BLaER1 (cell line): ENCODE results near the gene LPCAT3.

ENCODE experiments used
- H3K27ac ChIP-seq: shearing (Covaris generic); formaldehyde crosslinking; 2 replicates; pipeline ENCODE4 v1.8.1; 2022
- H3K27me3 ChIP-seq: shearing (Covaris generic); formaldehyde crosslinking; 2 replicates; pipeline ENCODE4 v1.8.1; 2022
- H3K36me3 ChIP-seq: shearing (Covaris generic); formaldehyde crosslinking; 2 replicates; pipeline ENCODE4 v1.8.1; 2022
- H3K4me1 ChIP-seq: shearing (Covaris generic); formaldehyde crosslinking; 2 replicates; pipeline ENCODE4 v1.8.1; 2022
- H3K4me2 ChIP-seq: shearing (Covaris generic); formaldehyde crosslinking; 2 replicates; pipeline ENCODE4 v1.8.1; 2022
- H3K4me3 ChIP-seq: shearing (Covaris generic); formaldehyde crosslinking; 2 replicates; pipeline ENCODE4 v1.8.1; 2022
- H3K9ac ChIP-seq: shearing (Covaris generic); formaldehyde crosslinking; 2 replicates; pipeline ENCODE4 v1.8.1; 2022
- H3K9me3 ChIP-seq: shearing (Covaris generic); formaldehyde crosslinking; 2 replicates; pipeline ENCODE4 v1.8.1; 2022
- H4K20me1 ChIP-seq: shearing (Covaris generic); formaldehyde crosslinking; 2 replicates; pipeline ENCODE4 v1.8.1; 2022
- Cebpa-rat ChIP-seq: shearing (Covaris generic); IDR thresholded peaks from 2 replicates; pipeline ENCODE4 v1.8.1; 2022

The LPCAT3 gene

GRCh38 chr12:6935371-6936193, 82.7 kb downstream of the LPCAT3 start:
- peak overlapping the region; percentile 99 for H3K27ac ChIP-seq
- no peak overlapping the region for H3K4me3 ChIP-seq
- H3K4me1 ChIP-seq, result peaks cover 73% of the 10 kb centered on the region
- peaks cover 48% of the 10 kb centered on the region for H4K20me1 ChIP-seq
- peak overlapping the region; percentile 99; the same call in 1 of the 2 replicates for H3K9ac ChIP-seq
- peaks cover 60% of the 10 kb centered on the region for H3K36me3 ChIP-seq
- no peaks in the 10 kb centered on the region for H3K9me3 ChIP-seq
- H3K27me3 ChIP-seq, result no peaks in the 10 kb centered on the region
- TF ChIP-seq Cebpa-rat, result no peak
- peak overlapping the region; percentile 99 for H3K4me2 ChIP-seq

- H3K9ac ChIP-seq, result peak overlapping the region; percentile 55; the same call in 1 of the 2 replicates
- H3K9me3 ChIP-seq, result no peaks in the 10 kb centered on the region
- peak overlapping the region; percentile 26; the same call in 1 of the 2 replicates for H3K27ac ChIP-seq
- no peaks in the 10 kb centered on the region for H3K27me3 ChIP-seq
- H4K20me1 ChIP-seq, result peaks cover 61% of the 10 kb centered on the region
- peaks cover 88% of the 10 kb centered on the region for H3K4me1 ChIP-seq
- peaks cover 51% of the 10 kb centered on the region for H3K36me3 ChIP-seq
- H3K4me3 ChIP-seq, result no peak overlapping the region
- no peak for TF ChIP-seq Cebpa-rat
- peak overlapping the region; percentile 32 for H3K4me2 ChIP-seq
Observed at GRCh38 chr12:6934110-6934509, 84.2 kb downstream of the LPCAT3 start.

GRCh38 chr12:6932766-6933165, 85.5 kb downstream of the LPCAT3 start:
- Histone ChIP-seq H3K4me2 (peak overlapping the region; percentile 30; the same call in 1 of the 2 replicates), H3K27me3 (no peaks in the 10 kb centered on the region), H3K27ac (no peak overlapping the region), H3K4me3 (no peak overlapping the region), H4K20me1 (peaks cover 66% of the 10 kb centered on the region), H3K36me3 (peaks cover 44% of the 10 kb centered on the region), H3K9ac (no peak overlapping the region), H3K4me1 (peaks cover 83% of the 10 kb centered on the region), H3K9me3 (no peaks in the 10 kb centered on the region)
- no peak for TF ChIP-seq Cebpa-rat

GRCh38 chr12:6929466-6930452, 88.5 kb downstream of the LPCAT3 start:
- Histone ChIP-seq H4K20me1 (peaks cover 53% of the 10 kb centered on the region), H3K9me3 (no peaks in the 10 kb centered on the region), H3K27me3 (no peaks in the 10 kb centered on the region), H3K4me1 (peaks cover 85% of the 10 kb centered on the region), H3K27ac (peak overlapping the region; percentile 93; the same call in 1 of the 2 replicates), H3K36me3 (peaks cover 28% of the 10 kb centered on the region), H3K4me2 (peak overlapping the region; percentile 98), H3K9ac (peak overlapping the region; percentile 89; the same call in 1 of the 2 replicates), H3K4me3 (peak overlapping the region; percentile 78)
- TF ChIP-seq Cebpa-rat, result no peak

- Histone ChIP-seq H4K20me1 (peaks cover 49% of the 10 kb centered on the region), H3K4me3 (peak overlapping the region; percentile 78), H3K27ac (peak overlapping the region; percentile 93), H3K4me2 (peak overlapping the region; percentile 98), H3K9ac (peak overlapping the region; percentile 89), H3K27me3 (no peaks in the 10 kb centered on the region), H3K4me1 (peaks cover 85% of the 10 kb centered on the region), H3K36me3 (peaks cover 19% of the 10 kb centered on the region), H3K9me3 (no peaks in the 10 kb centered on the region)
- no peak for TF ChIP-seq Cebpa-rat
Observed at GRCh38 chr12:6928703-6929407, 89.4 kb downstream of the LPCAT3 start.

- H3K27ac ChIP-seq, result peak overlapping the region; percentile 93
- peaks cover 12% of the 10 kb centered on the region for H3K36me3 ChIP-seq
- no peaks in the 10 kb centered on the region for H3K27me3 ChIP-seq
- H3K9me3 ChIP-seq, result no peaks in the 10 kb centered on the region
- peak overlapping the region; percentile 98 for H3K4me2 ChIP-seq
- peak overlapping the region; percentile 78 for H3K4me3 ChIP-seq
- H3K9ac ChIP-seq, result peak overlapping the region; percentile 89
- H4K20me1 ChIP-seq, result peaks cover 42% of the 10 kb centered on the region
- no peak for TF ChIP-seq Cebpa-rat
- peaks cover 85% of the 10 kb centered on the region for H3K4me1 ChIP-seq
Observed at GRCh38 chr12:6928022-6928702, 90.1 kb downstream of the LPCAT3 start.

GRCh38 chr12:6927379-6928021, 90.8 kb downstream of the LPCAT3 start, which contains the start of gene ATN1:
Gene ATN1, plus strand, starts transcription at chr12:6927959. Its CDS starts 6,043 bp downstream, at chr12:6934002.
- peak within 1 kb of the TSS; percentile 78 for H3K4me3 ChIP-seq
- H3K4me1 ChIP-seq, result peaks cover 88% of the 10 kb centered on the region
- TF ChIP-seq Cebpa-rat, result no peak
- peak within 1 kb of the TSS; percentile 98 for H3K4me2 ChIP-seq
- H4K20me1 ChIP-seq, result peaks cover 35% of the 10 kb centered on the region
- H3K9me3 ChIP-seq, result no peaks in the 10 kb centered on the region
- H3K9ac ChIP-seq, result peak within 1 kb of the TSS; percentile 89
- H3K36me3 ChIP-seq, result peaks cover 5% of the 10 kb centered on the region; the same call in 1 of the 2 replicates
- no peaks in the 10 kb centered on the region for H3K27me3 ChIP-seq
- peak within 1 kb of the TSS; percentile 93 for H3K27ac ChIP-seq
